A172 (cell line): ENCODE measurements around the gene ITIH4. TPM values are rescaled to one million over a fixed set of nuclear protein-coding genes. Genes with fewer than 3 reads are reported as not detected.
"Not testable (repeated sequence)": the region's sequence is repeated elsewhere in the genome, so short reads cannot be mapped to it uniquely, and the experiment has no call there.

Source experiments
- DNase-seq: peaks from one replicate; pipeline ENCODE4 v3.0.0-alpha.2; 2015; ENCODE audit warnings: low spot score
- total RNA-seq: library from RNA; depleted of rRNA; stranded (reverse); fragments of >200 nt; shearing (Covaris generic); gene quantifications from 2 replicates; pipeline ENCODE4 v1.2.3, GENCODE V29; 2014

Gene ITIH4
- total RNA-seq, 1 experiment from 2014 or later: 1.1 TPM

GRCh38 chr3:52784021-52784621 is 46.4 kb downstream of the ITIH4 start:
- no peak for DNase-seq

- DNase-seq: no peak
Measured at GRCh38 chr3:52783211-52783555, 47.3 kb downstream of the ITIH4 start.

DNA sequence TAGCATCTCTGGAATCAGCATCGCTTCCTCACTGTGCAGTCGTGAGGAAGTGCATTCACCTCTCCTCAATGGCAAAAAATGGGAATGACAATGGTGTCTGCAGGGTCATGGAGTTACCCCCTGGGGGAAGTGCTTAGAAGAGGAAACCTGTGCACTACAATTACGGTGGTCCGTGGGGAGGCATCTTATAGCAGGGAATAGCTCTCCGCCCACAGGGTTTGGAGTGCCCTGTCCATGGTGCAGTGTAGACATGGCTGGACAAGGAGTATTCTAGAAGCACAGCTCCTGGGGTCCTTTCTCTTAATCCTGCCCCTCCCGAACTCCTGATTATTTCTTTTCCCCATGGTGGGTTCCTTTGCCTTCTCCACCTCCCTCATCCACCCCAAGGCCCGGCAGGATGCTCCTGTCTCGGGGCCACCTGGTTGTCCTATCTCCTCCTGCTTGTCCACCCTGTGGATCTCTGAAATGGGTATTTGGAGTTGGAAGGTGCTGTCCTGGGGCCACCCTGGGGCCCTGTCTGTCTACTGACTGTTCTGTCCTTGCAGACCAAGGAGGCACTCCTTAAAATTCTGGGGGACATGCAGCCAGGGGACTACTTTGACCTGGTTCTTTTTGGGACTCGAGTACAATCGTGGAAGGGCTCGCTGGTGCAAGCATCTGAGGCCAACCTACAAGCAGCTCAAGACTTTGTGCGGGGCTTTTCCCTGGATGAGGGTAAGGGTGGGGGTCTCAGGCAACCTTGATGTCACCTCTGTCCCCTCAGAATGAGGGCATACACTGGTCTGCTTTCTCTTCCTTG is 47.9 kb downstream of the ITIH4 start:
- DNase-seq: no peak

DNA sequence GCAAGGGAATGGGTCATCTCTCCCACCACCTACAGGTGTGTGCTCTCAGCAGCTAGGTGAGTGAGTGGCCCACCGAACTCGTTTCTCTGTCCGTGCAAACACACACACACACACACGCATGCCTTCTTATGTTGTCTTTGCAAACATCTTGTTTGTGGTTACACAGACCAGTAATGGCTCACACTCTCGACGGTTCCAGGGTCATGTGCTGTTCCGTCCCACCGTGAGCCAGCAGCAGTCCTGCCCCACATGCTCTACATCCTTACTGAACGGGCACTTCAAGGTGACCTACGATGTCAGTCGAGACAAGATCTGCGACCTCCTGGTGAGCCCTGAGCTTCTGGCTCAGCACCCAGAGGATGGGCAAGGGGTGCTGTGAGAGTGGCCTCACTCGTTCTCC is 48.7 kb downstream of the ITIH4 start:
- no peak for DNase-seq

- DNase-seq: no peak
Measured at GRCh38 chr3:52779837-52780585, 50.5 kb downstream of the ITIH4 start.

- no peak for DNase-seq
Measured at GRCh38 chr3:52779011-52779836, 51.2 kb downstream of the ITIH4 start.

DNA sequence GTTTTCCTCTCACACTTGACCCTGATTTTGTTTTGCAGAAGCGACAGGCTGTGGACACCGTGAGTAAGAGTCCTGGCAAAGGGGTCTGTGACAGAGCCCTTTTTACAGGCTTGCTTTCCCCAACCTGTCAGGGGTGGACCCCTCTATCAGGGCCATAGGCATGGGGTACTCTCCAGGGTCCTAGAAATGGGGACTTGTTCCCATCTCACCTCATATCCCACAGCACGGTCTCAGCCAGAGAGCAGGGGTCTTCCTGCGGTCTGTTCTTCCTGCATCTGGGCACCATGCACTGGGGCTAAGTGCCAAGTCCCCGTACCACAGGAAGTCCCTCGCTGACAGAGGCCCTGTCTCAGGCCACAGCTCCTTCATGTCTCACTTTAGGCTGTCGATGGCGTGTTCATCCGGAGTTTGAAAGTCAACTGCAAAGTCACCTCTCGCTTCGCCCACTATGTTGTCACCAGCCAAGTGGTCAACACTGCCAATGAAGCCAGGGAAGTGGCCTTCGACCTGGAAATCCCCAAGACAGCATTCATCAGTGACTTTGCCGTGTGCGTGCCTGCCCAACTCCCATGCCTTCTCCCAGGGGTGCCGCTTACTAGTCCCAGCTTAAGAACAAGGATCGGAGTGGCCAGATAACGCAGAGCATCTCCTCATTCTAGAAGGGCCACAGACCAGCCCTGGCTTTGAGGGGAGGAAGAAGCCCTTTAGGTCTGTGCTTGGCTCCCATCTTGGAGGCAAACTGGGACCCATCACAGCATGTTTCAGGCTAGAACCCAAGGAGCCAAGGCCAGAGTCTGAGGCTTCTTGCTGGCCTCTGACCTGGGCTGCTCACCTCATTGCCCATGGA is 52.3 kb downstream of the ITIH4 start:
- no peak for DNase-seq

DNA sequence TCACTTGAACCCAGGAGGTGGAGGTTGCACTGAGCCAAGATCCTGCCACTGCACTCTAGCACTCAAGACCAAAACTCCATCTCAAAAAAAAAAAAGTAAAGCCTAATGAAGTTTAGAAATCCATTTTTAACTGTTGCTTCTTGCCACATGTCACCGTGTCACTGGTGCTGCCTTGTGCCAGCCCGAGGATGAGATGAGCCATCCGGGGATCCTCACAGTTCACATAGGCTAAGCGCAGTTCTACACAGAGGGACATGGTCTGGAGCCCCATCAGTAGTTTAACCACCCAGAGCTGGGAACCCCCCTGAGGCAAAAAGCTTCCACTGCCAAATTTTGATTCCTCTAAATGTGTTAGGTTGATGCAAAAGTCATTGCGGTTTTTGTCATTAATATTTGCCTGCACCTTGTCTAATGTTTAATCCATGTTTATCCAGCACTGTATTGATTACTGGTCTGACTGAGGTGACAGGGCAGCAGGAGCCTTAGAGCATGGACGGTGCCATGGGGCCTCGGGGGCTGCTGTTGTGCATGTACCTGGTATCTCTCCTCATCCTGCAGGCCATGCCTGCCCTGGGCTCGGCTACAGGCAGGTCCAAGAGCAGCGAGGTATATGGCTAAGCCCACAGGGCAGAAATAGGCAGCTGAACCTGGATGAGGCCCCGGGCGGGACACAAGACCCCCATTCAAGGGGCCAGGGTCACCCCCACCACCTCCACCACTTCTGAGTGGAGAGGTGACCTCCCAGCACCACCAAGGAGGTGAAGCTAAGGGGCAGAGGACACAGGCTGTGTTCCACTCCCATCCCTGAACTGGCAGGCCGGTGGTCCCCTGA is 53.1 kb downstream of the ITIH4 start, which contains the start of gene ITIH1:
ITIH1 (plus strand) TSS at position 473 of the 832 bp plus-strand sequence; CDS start at position 490, 17 bp downstream.
- no peak for DNase-seq

DNA sequence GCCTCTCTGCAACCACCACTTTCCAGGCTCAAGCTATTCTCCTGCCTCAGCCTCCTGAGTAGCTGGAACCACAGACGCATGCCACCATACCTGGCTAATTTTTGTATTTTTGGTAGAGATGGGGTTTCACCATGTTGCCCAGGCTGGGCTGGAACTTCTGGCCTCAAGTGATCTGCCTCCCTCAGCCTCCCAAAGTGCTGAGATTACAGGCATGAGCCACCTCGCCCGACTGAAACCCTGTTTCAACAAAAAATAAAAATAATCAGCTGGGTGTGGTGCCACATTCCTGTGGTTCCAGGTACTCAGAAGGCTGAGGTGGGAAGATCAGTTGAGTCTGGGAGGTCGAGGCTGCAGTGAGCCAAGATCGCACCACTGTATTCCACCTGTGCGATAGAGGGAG is 54.0 kb downstream of the ITIH4 start:
- not testable (repeated sequence) for DNase-seq

DNA sequence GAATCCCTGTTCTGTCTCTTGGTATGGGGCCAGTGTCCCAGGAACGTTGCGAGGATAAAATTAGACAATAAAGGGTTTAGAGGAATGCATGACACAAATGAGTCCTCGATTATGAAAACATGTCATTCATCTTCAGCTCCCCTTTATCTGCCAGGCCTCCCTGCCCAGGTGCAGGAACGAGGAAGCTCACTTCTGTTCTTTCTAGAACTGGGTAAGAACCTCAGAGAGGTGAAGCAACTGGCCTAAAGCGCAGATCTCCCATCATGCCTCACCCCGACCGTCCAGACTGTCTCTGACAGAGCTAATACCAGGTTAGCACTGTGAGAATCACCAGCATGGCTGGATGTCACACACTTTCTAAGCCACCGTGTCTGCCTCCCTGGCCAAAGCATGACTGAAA is 54.6 kb downstream of the ITIH4 start:
- DNase-seq: no peak

GRCh38 chr3:52774901-52775864 is 55.3 kb downstream of the ITIH4 start:
- DNase-seq: no peak

DNA sequence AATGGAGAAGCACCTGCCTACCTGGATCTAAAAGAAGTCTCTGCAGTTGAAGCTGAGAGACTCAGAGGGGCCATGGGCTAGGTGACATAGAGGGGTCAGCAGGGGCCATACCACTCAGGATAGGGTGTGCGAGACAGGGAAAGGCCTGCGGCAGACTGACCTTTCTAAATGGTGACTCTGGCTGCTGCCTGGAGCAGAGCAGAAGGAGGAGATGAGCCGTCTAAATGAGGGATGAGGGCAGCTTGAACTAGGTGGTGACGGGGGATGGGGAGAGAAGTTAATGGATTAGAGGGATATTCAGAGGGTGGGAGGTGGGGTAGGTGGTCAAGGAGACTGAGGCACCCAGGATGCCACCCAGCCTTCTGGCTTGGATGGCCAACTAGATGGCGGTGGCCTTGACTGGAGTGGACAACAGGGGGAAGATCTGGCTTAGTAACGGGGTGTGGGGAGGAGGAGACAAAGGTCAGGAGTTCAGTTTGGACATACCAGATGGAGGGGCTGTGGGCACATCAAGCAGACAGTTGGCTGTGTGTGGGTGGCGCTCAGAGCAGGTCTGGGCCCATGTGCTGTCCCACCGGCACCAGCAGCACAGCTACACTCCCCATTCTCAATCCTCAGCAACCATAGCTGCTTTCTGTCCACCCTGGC is 56.3 kb downstream of the ITIH4 start:
- DNase-seq: no peak

DNA sequence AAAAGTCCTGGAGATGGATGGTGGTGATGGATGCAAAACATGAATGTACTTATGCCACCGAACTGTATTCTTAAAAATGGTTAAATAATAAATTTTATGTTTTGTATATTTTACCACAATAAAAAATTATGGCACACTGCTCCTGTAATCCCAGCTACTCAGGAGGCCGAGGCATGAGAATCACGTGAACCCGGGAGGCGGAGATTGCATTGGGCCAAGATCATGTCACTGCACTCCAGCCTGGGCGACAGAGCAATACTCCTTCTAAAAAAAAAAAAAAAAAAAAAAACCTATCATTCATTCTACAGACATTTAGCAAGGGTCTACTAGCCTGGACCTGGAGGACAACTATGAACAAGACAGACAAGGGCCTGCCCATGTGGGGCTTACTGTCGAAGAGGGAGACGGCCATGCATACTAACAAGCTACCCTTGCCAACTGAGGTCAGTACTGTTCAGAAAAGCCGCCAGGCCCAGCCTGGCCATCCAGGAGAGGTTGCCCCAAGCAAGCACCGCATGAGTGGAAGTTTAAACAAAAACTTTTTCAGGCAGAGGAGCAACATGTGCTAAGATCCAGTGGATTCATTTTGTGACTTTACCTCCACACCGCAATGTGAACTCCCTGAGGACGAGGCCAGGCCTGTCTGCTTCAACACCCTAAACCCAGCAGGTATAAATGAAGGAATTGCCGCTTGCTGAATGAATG is 57.0 kb downstream of the ITIH4 start:
- DNase-seq: no peak

GRCh38 chr3:52771702-52772101 is 58.8 kb downstream of the ITIH4 start:
- no peak for DNase-seq

DNA sequence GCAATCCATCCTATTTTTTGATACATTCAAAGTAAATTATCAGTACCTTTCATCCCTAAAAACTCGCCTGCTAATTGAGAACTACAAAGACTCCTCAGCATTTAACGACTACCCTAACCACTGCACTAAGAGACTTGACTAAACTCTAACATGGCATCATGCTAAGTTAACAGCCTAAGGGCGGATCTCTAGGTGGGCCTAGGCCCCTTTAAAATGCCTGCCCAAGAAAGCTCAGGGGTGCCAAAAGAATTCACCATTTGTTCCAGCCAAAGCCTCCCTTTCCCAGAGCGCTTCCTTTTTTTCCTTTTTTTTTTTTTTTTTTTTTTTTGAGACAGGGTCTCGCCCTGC is 59.2 kb downstream of the ITIH4 start:
- no peak for DNase-seq

- DNase-seq: peak; percentile 84
Measured at GRCh38 chr3:52770496-52771333, 59.8 kb downstream of the ITIH4 start, which contains the start of gene NEK4. TSS of gene NEK4 (minus strand) at chr3:52770940. CDS start at chr3:52770746, 194 bp downstream.
